T-helper 2 cell treated with Interferon-gamma antibody and Interleukin-4, amounts not matched to agents 5 μg/mL and 100 μg/mL, for 36 hours (primary cell): ENCODE data around the gene FARP2.
A peak's percentile ranks its signal among the peaks of the same experiment; 100 is the strongest.

Experiments
- DNase-seq: peaks from one replicate; pipeline ENCODE4 v3.0.0; 2021; ENCODE audit warnings: low spot score
- H3K27ac Mint-ChIP-seq: one replicate; pipeline ENCODE4 v1.8.0; 2021; ENCODE audit warnings: mild to moderate bottlenecking, mixed read lengths
- H3K27me3 Mint-ChIP-seq: one replicate; pipeline ENCODE4 v1.8.0; 2021; ENCODE audit warnings: low read depth, mixed read lengths
- H3K36me3 Mint-ChIP-seq: one replicate; pipeline ENCODE4 v1.8.0; 2021; ENCODE audit warnings: low read depth, mixed read lengths
- H3K4me1 Mint-ChIP-seq: one replicate; pipeline ENCODE4 v1.8.0; 2021; ENCODE audit warnings: low read depth, mixed read lengths
- H3K4me3 Mint-ChIP-seq: one replicate; pipeline ENCODE4 v1.8.0; 2022; ENCODE audit warnings: mild to moderate bottlenecking, moderate library complexity, mixed read lengths
- H3K9me3 Mint-ChIP-seq: one replicate; pipeline ENCODE4 v1.8.0; 2021; ENCODE audit warnings: mixed read lengths

Gene FARP2

DNA sequence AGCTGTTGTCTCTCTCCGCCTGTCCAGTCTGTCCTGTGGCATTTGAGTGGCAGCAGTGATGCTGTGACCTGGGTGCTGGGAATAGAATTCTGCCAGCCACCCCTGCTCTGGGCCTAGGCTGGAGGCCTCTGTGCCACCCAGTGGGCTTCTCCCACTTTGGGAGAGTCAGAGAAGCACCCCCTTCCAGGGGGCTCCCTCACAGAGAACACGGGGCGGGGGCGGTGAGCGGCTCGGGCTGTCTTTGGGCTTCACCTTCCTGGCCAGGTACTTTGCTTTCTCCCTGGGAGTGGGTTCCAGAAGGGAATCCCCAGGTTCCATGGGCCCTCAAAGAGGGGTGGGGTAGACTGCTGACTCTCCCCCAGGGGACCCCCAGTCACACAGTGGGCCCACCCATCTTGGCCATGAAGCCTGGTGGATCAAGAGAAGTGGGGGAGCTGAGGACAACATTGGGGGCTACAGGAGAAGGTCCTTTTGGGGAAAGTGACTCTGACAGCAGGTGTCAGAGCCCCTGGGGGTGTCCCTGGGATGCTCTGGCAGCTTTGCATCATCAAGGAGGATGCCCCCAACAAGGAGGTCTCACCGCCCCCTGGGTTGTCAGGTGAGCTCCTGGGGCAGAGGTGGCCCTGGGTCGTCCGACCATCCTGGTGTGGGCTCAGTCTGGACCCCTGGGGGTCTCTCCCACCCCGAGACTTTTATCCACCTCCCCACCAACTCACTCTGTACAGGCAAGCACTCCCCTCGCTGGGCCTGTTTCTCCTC, 183.7 kb downstream of the FARP2 start:
- no peaks in the 10 kb centered on the region for H3K9me3 Mint-ChIP-seq
- H3K36me3 Mint-ChIP-seq, result no peaks in the 10 kb centered on the region
- peaks cover 23% of the 10 kb centered on the region for H3K27me3 Mint-ChIP-seq
- no peak overlapping the region for H3K27ac Mint-ChIP-seq
- no peak for DNase-seq
- H3K4me3 Mint-ChIP-seq, result no peak overlapping the region
- H3K4me1 Mint-ChIP-seq, result peaks cover 2% of the 10 kb centered on the region

DNA sequence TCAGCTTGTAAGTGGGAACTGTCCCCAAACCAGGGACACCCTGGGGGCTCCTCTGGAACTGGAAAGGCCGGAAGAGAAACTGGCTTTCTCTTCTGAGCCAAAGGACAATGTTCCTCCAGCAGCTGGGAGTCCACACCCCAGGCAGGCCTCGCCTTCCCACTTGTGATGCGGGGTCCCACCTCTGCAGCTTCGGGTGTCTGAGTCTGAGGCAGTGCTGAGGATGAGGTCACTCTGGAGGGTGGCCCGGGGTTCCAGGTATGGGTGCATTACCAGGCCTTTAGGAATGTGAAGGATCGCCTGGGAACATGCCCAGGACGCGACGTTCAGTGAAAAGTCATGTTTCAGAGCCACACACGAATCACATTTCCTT, 184.3 kb downstream of the FARP2 start:
- Mint-ChIP-seq H3K36me3 (no peaks in the 10 kb centered on the region), H3K27me3 (peaks cover 23% of the 10 kb centered on the region), H3K27ac (no peak overlapping the region), H3K9me3 (no peaks in the 10 kb centered on the region), H3K4me1 (peaks cover 2% of the 10 kb centered on the region), H3K4me3 (peak overlapping the region; percentile 61)
- DNase-seq, result no peak

DNA sequence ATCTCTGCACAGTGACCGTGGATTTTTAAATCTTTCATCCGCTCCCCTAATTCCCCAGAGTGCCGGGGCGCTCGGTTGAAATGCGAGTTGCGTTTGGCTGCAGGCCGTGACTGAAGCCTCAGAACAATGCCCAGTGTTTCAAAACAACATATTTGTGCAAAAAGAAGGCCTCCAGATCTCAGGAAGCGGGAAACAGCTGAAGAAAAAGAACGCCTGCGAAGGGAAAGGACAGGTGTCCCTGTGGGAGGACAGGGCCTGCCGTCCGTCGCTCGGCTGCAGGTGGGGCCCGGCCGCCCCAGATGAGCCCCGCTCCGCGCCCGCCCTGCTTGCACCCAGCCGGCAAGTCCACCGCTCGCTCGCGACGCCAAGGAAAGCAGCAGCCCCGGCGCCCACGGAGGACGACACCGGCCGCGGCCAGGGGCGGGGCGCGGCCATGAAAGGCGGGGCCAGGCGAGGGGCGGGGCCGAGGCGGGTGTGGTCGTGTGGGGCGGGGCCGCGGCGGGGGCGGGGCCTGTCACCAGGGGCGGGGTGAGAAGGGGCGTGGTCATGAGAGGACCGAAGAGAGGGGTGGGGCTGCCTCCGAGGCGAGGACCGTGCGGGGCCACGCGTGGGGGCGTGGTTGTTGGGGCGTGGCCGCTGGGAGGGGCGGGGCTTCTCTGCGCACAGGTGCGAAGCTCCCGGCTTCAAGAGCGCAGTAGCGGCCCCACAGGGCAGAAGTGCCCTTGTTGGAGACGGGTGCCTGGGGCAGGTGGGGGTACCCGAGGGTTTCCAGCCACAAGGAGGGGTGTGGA, 184.9 kb downstream of the FARP2 start:
- no peaks in the 10 kb centered on the region for H3K9me3 Mint-ChIP-seq
- H3K27me3 Mint-ChIP-seq, result peaks cover 23% of the 10 kb centered on the region
- DNase-seq, result peak; percentile 59
- H3K36me3 Mint-ChIP-seq, result no peaks in the 10 kb centered on the region
- peaks cover 2% of the 10 kb centered on the region for H3K4me1 Mint-ChIP-seq
- H3K27ac Mint-ChIP-seq, result no peak overlapping the region
- H3K4me3 Mint-ChIP-seq, result peak overlapping the region; percentile 61

DNA sequence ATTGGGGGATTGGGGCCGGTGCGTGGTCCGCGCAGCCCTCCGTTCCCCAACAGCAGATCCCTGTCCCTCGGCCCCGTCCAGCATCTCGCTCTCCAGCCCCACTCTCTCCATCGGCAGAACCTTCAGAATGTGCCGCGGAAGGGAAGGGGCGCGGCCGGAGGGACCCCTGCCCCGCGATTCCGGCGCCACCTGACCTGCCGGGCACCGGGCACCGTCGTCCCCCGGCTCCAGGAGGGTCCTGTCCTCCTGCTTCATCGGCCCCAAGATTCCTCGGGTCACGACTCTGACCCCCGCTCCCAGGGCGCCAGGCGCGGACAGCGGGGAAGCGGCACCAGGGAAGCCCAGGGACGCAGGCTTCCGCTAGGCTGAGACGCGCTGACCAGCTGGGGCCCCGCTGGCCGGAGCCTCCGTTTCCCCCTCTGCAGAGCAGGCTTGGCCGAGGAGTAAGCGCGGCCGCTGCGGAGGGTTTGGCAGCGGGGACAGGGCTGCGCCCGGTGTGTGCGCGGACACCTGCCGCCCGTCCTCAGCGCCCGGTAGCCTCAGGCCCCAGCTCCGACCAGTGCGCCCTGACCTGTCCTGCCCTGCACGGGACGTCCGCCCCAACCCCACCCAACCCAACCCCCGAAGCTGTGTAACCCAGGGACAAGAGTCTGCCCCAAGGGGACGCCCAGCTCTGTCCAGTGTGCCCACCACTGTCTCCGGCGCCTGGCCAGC, 185.6 kb downstream of the FARP2 start:
- H3K9me3 Mint-ChIP-seq, result no peaks in the 10 kb centered on the region
- no peak overlapping the region for H3K4me3 Mint-ChIP-seq
- peaks cover 2% of the 10 kb centered on the region for H3K4me1 Mint-ChIP-seq
- H3K36me3 Mint-ChIP-seq, result no peaks in the 10 kb centered on the region
- peaks cover 23% of the 10 kb centered on the region for H3K27me3 Mint-ChIP-seq
- no peak for DNase-seq
- no peak overlapping the region for H3K27ac Mint-ChIP-seq

DNA sequence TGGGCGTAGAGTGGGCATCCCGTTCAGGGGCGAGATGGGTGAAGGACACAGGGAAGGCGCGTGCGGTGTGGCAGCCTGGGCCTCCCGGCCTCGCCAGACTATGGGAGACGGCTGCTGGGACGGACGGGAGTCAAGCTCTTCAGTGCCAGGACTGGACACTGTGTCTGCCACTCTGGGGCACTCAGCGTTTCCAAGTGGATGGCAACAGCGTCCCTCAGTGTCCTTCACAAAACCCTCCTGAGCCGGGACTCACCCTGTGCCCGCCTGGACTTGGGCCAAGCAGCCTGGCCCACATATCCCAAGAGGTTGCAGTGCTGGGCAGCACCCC, 186.2 kb downstream of the FARP2 start:
- DNase-seq, result no peak
- Mint-ChIP-seq H3K27me3 (peaks cover 27% of the 10 kb centered on the region), H3K9me3 (no peaks in the 10 kb centered on the region), H3K27ac (no peak overlapping the region), H3K4me3 (no peak overlapping the region), H3K4me1 (peaks cover 2% of the 10 kb centered on the region), H3K36me3 (no peaks in the 10 kb centered on the region)
